Body of pancreas (tissue), 4 donors: Measurements from ENCODE around the gene RABAC1. TPM values are rescaled to one million over a fixed set of nuclear protein-coding genes. Genes with fewer than 3 reads are reported as not detected.

Source experiments
- ATAC-seq: fragments of 150-250 bp; one replicate; pipeline ENCODE4 v1.9.1; 2016
- DNase-seq, 4 donors: peaks; one replicate each; pipeline ENCODE4 v3.0.0-alpha.2; 2019
- H3K27ac ChIP-seq, 4 donors: fragments of 200-600 bp; sonication (generic); 1 replicate in 3 of 4; 2 replicates in 1 of 4; pipeline versions ENCODE4 v1.5.1 to v1.6.1; 2016 to 2019; ENCODE audit warnings: mild to moderate bottlenecking in 1 of 4, mixed read lengths in 1 of 4, moderate library complexity in 1 of 4
- H3K27me3 ChIP-seq, 2 donors: fragments of 200-600 bp; sonication (generic); one replicate each; pipeline ENCODE4 v1.6.0; 2016; ENCODE audit warnings: mild to moderate bottlenecking in 1 of 2
- H3K36me3 ChIP-seq, 2 donors: fragments of 200-600 bp; sonication (generic); replicated peaks in 1 of 2; 2 replicates each; pipeline ENCODE4 v1.5.1; 2016; ENCODE audit warnings: low read depth in 2 of 2; ENCODE audit not compliant: insufficient read depth in 1 of 2
- H3K4me1 ChIP-seq: fragments of 200-600 bp; sonication (generic); one replicate; pipeline ENCODE4 v1.6.0; 2016
- H3K4me3 ChIP-seq, 2 donors: fragments of 200-600 bp; sonication (generic); 1 replicate in 1 of 2; 2 replicates in 1 of 2; pipeline ENCODE4 v1.5.1; 2016 to 2019
- H3K9me3 ChIP-seq, 3 donors: fragments of 200-600 bp; sonication (generic); 1 replicate in 2 of 3; 2 replicates in 1 of 3; pipeline ENCODE4 v1.5.1; 2016
- CTCF ChIP-seq, 7 experiments: fragments of 450-650 bp in 4 of 7; fragments of 200-600 bp in 3 of 7; sonication (generic) in 3 of 7; IDR thresholded peaks; one replicate each; pipeline ENCODE4 v1.5.1; 2016 to 2019; ENCODE audit warnings: antibody characterized with exemption in 7 of 7
- POLR2A ChIP-seq, 3 donors: fragments of 450-650 bp; IDR thresholded peaks; one replicate each; pipeline ENCODE4 v1.6.1; 2016; ENCODE audit warnings: antibody characterized with exemption in 3 of 3, mild to moderate bottlenecking in 2 of 3
- WGBS, 2 donors: methylation state at CpG; one replicate each; pipeline ENCODE4 v1.1.5; 2017; 5-methylcytosine and 5-hydroxymethylcytosine counted together
- intact Hi-C: fragments of 100-400 bp; cut with DNase I; formaldehyde crosslinking; loops from one replicate; pipeline ENCODE4 v1.15.1; 2023
- total RNA-seq, 2 donors: library from RNA; depleted of rRNA; stranded (reverse); fragments of >200 nt; gene quantifications; one replicate each; pipeline ENCODE4 v1.1.0, GENCODE V29; 2016

The RABAC1 gene
- total RNA-seq, 2 donors from 2014 or later, result 87.3 to 88.5 TPM

- H3K9me3 ChIP-seq, result no peaks in the 10 kb centered on the region
- H3K27me3 ChIP-seq, result no peaks in the 10 kb centered on the region
- no peak within 1 kb of the TSS for H3K27ac ChIP-seq
- peaks cover 29% of the 10 kb centered on the region for H3K4me1 ChIP-seq
- no peaks in the 10 kb centered on the region for H3K36me3 ChIP-seq
- intact Hi-C loops, result loop anchor here (5.0 kb wide), 1 partner anchor 36 kb away; no protein-coding TSS in a partner anchor
- no peak for TF ChIP-seq CTCF (IDR thresholded peaks at IDR 0.05)
- no peak for TF ChIP-seq POLR2A (IDR thresholded peaks at IDR 0.05)
- DNase-seq (no peak), ATAC-seq (peak; percentile 46)
- WGBS, 2 donors, result 0% methylated on average over 22 to 44 of the region's 49 CpGs
- H3K4me3 ChIP-seq, result peak within 1 kb of the TSS; percentile 1 to 36
Observed at GRCh38 chr19:41928221-41928683, 30.9 kb downstream of the RABAC1 start, which contains the start of gene ERFL. Gene ERFL, minus strand, starts transcription at chr19:41928449. Its CDS starts 15,530 bp downstream, at chr19:41912919.

GRCh38 chr19:41927497-41928192 lies 31.5 kb downstream of the RABAC1 start:
- ATAC-seq, result no peak

GRCh38 chr19:41926763-41927496 lies 32.2 kb downstream of the RABAC1 start:
- H3K36me3 ChIP-seq, result no peaks in the 10 kb centered on the region
- no peak overlapping the region for H3K27ac ChIP-seq
- no peak for DNase-seq
- peaks cover 0 to 10% of the 10 kb centered on the region in 2 donors for H3K27me3 ChIP-seq
- no peaks in the 10 kb centered on the region for H3K9me3 ChIP-seq
- ATAC-seq, result no peak
- no peak overlapping the region for H3K4me3 ChIP-seq
- 55 to 81% methylated on average over 16 of the region's 16 CpGs for WGBS, 2 donors
- peaks cover 21% of the 10 kb centered on the region for H3K4me1 ChIP-seq
- intact Hi-C loops, result loop anchor here (5.0 kb wide), 1 partner anchor 35 kb away; no protein-coding TSS in a partner anchor
- TF ChIP-seq POLR2A (IDR thresholded peaks at IDR 0.05) (no peak), CTCF (IDR thresholded peaks at IDR 0.05) (no peak)

More at GRCh38 chr19:41927497-41928192, 31.5 kb downstream of the RABAC1 start:
- no peak for DNase-seq
- Histone ChIP-seq H3K27ac (no peak overlapping the region), H3K4me3 (no peak overlapping the region), H3K36me3 (no peaks in the 10 kb centered on the region), H3K9me3 (no peaks in the 10 kb centered on the region), H3K4me1 (peaks cover 23% of the 10 kb centered on the region), H3K27me3 (peaks cover 0 to 4% of the 10 kb centered on the region in 2 donors)
- intact Hi-C loops, result loop anchor here (5.0 kb wide), 1 partner anchor 35 kb away; no protein-coding TSS in a partner anchor
- WGBS, 2 donors, result 21 to 34% methylated on average over 24 to 41 of the region's 43 CpGs
- TF ChIP-seq POLR2A (IDR thresholded peaks at IDR 0.05), result no peak

GRCh38 chr19:41926028-41926762 lies 32.9 kb downstream of the RABAC1 start:
- DNase-seq (no peak), ATAC-seq (no peak)
- H3K4me1 ChIP-seq, result peaks cover 21% of the 10 kb centered on the region
- no peaks in the 10 kb centered on the region for H3K9me3 ChIP-seq
- intact Hi-C loops, result loop anchor here (5.0 kb wide), 1 partner anchor 34 kb away; no protein-coding TSS in a partner anchor
- H3K27ac ChIP-seq, result no peak overlapping the region
- no peaks in the 10 kb centered on the region for H3K36me3 ChIP-seq
- H3K27me3 ChIP-seq, result peaks cover 0 to 11% of the 10 kb centered on the region in 2 donors
- 59 to 69% methylated on average over 14 to 26 of the region's 27 CpGs for WGBS, 2 donors
- no peak overlapping the region for H3K4me3 ChIP-seq
- TF ChIP-seq POLR2A (IDR thresholded peaks at IDR 0.05) (no peak), CTCF (IDR thresholded peaks at IDR 0.05) (no peak)
